B cell (primary cell): ENCODE measurements around the gene ATP6V0E1.

ENCODE experiments used
- CTCF ChIP-seq: fragments of 200-600 bp; IDR thresholded peaks from one replicate; pipeline ENCODE4 v1.8.0; 2022; ENCODE audit warnings: antibody characterized with exemption, mild to moderate bottlenecking
- EZH2 ChIP-seq: IDR thresholded peaks from 2 replicates; pipeline ENCODE4 v1.6.1; 2012; ENCODE audit warnings: borderline replicate concordance, low read depth, mild to moderate bottlenecking, moderate library complexity, low read length; ENCODE audit not compliant: insufficient read depth, poor library complexity, severe bottlenecking

DNA sequence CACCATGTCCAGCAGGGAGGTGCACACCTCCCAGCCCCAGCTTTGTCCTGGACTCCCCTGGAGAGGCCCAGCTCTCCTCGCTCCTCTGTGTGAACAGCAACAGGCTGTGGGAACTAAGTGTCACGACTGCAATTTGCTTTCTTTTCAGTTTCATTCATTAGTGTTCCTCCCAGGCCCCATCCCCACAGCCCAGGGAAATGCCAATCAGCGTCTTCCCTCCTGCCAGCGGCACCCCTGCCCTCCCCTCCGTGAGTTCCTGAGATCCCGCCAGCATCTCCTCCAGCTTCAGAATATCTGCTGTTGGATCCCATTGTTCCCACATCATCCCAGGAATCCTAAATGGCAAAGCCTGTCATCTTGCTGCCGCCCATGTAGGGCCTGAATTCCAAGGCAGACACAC lies 37.4 kb upstream of the ATP6V0E1 start:
- no peak for TF ChIP-seq EZH2
- no peak for TF ChIP-seq CTCF
